HUES6 (cell line): Measurements from ENCODE around the gene EMC8.

Source experiments
- H3K27ac ChIP-seq: 2 replicates; pipeline ENCODE4 v1.7.0; 2013; ENCODE audit warnings: low read depth, mild to moderate bottlenecking, low read length, inconsistent platforms
- H3K27me3 ChIP-seq: 2 replicates; pipeline ENCODE4 v1.6.1; 2013; ENCODE audit warnings: low read length; ENCODE audit not compliant: control insufficient read depth, insufficient read depth
- H3K36me3 ChIP-seq: 2 replicates; pipeline ENCODE4 v1.6.1; 2013; ENCODE audit warnings: low read length; ENCODE audit not compliant: control insufficient read depth, insufficient read depth
- H3K4me1 ChIP-seq: 2 replicates; pipeline ENCODE4 v1.6.1; 2013; ENCODE audit warnings: low read length; ENCODE audit not compliant: control insufficient read depth, insufficient read depth
- H3K4me3 ChIP-seq: 2 replicates; pipeline ENCODE4 v1.5.1; 2013; ENCODE audit warnings: low read depth, low read length
- H3K9ac ChIP-seq: one replicate; pipeline ENCODE4 v1.6.1; 2013; ENCODE audit warnings: mild to moderate bottlenecking, low read length
- H3K9me3 ChIP-seq: 2 replicates; pipeline ENCODE4 v1.6.1; 2013; ENCODE audit warnings: low read depth, low read length; ENCODE audit not compliant: control insufficient read depth, insufficient read depth

Gene EMC8

GRCh38 chr16:85803570-85803969, 4.2 kb upstream of the EMC8 start:
- no peak overlapping the region for H3K27ac ChIP-seq

GRCh38 chr16:85800321-85800669, 951 bp upstream of the EMC8 start:
- peak overlapping the region; percentile 93 for H3K27ac ChIP-seq
- peak overlapping the region; percentile 90 for H3K4me3 ChIP-seq

More at GRCh38 chr16:85803570-85803969, 4.2 kb upstream of the EMC8 start:
- Histone ChIP-seq H3K4me1 (no peaks in the 10 kb centered on the region), H3K9me3 (no peaks in the 10 kb centered on the region), H3K36me3 (peaks cover 60% of the 10 kb centered on the region), H3K4me3 (no peak overlapping the region), H3K9ac (no peak overlapping the region), H3K27me3 (no peaks in the 10 kb centered on the region)

DNA sequence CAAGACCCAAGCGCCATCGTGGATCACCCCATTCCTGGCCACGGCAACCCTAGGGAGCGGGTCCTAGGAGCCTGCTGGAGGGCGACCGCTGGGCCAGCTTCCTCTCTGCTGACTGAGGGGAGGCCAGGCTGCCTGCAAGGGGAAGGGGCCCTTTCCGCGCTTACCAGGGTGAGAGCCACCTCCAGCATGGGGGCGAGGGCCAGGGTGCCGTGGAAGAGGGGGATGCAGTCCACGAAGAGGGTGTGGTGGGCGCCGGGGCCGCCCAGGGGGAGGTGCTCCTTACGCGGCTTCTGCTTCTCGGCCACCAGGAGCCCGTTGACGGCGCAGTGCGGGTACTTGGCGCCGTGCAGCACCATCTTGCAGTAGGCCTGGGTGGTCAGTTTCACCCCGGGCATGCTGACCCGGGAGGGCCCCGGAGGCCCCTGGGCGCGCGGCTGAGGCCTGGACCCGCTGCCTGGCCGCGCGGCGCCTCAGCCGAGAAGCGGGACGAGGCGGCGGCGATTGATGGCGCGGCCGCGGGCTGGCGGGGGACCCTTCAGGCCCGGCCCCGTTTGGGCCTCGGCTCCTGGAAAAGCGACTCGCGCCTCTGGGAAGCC, 345 bp downstream of the EMC8 start:
- peak overlapping the region; percentile 90 for H3K4me3 ChIP-seq
- peak overlapping the region; percentile 93; the same call in 1 of the 2 replicates for H3K27ac ChIP-seq

More at GRCh38 chr16:85800321-85800669, 951 bp upstream of the EMC8 start:
- Histone ChIP-seq H3K4me1 (peaks cover 6% of the 10 kb centered on the region; the same call in 1 of the 2 replicates), H3K27me3 (no peaks in the 10 kb centered on the region), H3K9ac (peak overlapping the region; percentile 93), H3K36me3 (peaks cover 65% of the 10 kb centered on the region), H3K9me3 (no peaks in the 10 kb centered on the region)

DNA sequence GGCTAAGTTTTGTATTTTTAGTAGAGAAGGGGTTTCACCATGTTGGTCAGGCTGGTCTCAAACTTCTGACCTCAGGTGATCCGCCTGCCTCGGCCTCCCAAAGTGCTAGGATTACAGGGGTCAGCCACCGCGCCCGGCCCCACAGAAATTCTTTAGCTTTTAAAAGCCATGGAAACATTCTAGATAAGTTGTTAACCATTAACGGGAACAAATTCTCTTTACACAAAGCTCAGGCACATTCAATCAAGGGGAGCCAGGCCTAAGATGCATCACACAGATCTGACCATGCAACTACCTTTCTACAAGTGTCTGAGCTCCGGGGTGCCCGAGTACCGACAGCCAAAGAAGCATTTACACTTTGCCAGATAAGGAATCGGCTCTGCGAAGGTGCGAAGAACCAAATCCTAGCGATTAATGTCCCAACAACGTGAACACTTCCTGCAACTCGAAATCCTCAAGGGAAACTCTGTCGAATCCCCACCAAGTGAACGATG, 1.0 kb downstream of the EMC8 start:
- Histone ChIP-seq H3K27ac (peak overlapping the region; percentile 93; the same call in 1 of the 2 replicates), H3K36me3 (peaks cover 63% of the 10 kb centered on the region), H3K9ac (peak overlapping the region; percentile 93), H3K4me1 (peaks cover 6% of the 10 kb centered on the region; the same call in 1 of the 2 replicates), H3K9me3 (no peaks in the 10 kb centered on the region), H3K27me3 (no peaks in the 10 kb centered on the region), H3K4me3 (peak overlapping the region; percentile 90)

More for the DNA sequence above, 345 bp downstream of the EMC8 start:
- H3K36me3 ChIP-seq: peaks cover 66% of the 10 kb centered on the region
- peaks cover 6% of the 10 kb centered on the region; the same call in 1 of the 2 replicates for H3K4me1 ChIP-seq
- no peaks in the 10 kb centered on the region for H3K27me3 ChIP-seq
- no peaks in the 10 kb centered on the region for H3K9me3 ChIP-seq
- H3K9ac ChIP-seq: peak overlapping the region; percentile 93

DNA sequence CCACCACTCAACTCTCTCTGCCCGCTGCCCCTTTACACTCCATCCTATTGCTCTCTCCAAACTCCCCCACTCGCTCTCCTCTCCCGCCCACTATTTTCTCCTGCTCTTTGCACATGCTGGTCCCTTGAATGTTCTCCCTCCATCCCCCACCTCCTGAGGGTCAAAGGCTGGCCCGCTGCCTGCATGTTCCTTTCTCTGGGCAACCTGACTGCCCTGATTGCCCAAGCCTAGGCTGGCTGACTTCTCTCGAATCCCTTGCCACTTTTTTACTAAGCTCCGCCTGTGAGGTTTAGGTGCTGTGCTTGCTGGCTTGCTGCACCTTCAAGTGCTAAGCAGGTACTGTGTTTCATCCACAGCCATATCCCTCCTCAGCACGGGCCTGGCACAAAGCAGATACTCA, 2.7 kb downstream of the EMC8 start:
- H3K27ac ChIP-seq: no peak overlapping the region
- no peaks in the 10 kb centered on the region for H3K27me3 ChIP-seq
- no peak overlapping the region for H3K9ac ChIP-seq
- peaks cover 2% of the 10 kb centered on the region for H3K9me3 ChIP-seq
- H3K36me3 ChIP-seq: peaks cover 63% of the 10 kb centered on the region
- no peak overlapping the region for H3K4me3 ChIP-seq
- H3K4me1 ChIP-seq: peaks cover 6% of the 10 kb centered on the region; the same call in 1 of the 2 replicates

- H3K27ac ChIP-seq: no peak overlapping the region
- H3K9me3 ChIP-seq: peaks cover 3% of the 10 kb centered on the region
- no peak overlapping the region for H3K9ac ChIP-seq
- H3K36me3 ChIP-seq: peaks cover 63% of the 10 kb centered on the region
- H3K4me1 ChIP-seq: peaks cover 6% of the 10 kb centered on the region; the same call in 1 of the 2 replicates
- no peak overlapping the region for H3K4me3 ChIP-seq
- H3K27me3 ChIP-seq: no peaks in the 10 kb centered on the region
Measured at GRCh38 chr16:85796152-85796551, 3.2 kb downstream of the EMC8 start.

DNA sequence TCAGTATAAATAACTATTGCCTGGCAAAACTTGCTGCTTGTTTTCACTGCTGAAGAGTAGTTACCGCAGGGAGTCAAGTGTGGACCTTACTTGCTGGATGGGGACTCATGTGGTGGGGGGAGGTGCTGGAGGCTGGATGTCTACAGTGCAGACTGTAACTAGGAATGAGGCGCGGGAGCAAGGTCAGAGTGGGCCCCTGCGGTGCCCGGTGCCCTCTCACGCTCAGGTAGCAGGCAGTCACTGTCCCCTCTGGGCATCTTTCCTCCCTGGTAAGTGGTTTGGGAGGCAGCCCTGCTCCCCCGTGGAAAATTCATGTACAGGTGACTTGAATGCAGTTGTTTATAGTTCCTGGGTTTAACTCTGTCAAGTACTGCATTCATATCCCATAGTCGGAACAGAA, 4.6 kb downstream of the EMC8 start:
- peaks cover 6% of the 10 kb centered on the region; the same call in 1 of the 2 replicates for H3K4me1 ChIP-seq
- peaks cover 3% of the 10 kb centered on the region for H3K9me3 ChIP-seq
- H3K27ac ChIP-seq: no peak overlapping the region
- no peaks in the 10 kb centered on the region for H3K27me3 ChIP-seq
- no peak overlapping the region for H3K4me3 ChIP-seq
- H3K9ac ChIP-seq: no peak overlapping the region
- peaks cover 61% of the 10 kb centered on the region for H3K36me3 ChIP-seq

DNA sequence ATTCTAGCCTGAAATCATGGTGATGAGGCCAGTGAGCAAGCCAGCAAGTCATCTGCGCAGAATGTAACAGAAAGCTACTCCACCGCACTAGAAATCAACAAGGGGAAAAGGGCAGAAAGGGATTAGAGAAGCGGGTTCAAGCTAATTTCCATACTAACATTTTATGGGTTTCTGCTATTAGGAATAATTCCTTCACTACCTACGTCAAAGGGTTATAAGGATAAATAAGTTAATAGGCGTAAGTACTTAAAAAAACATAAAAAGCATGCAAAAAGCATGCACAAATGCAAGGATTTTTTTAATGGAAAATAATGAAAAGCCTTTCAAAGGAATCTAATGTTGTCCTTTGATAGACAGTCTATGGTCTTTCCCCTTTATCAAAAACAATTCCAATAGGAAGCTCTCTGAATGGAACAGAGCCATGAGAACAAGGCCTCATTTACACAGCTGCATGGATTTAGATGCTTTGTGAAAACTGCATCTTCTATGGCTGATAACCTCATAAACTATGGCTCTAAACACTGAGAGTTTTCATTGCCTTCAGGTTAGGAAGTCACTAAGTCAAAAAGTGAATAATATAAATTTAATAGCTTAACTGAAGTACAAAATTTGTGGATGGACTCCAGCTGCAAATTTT, 5.6 kb downstream of the EMC8 start:
- Histone ChIP-seq H3K27me3 (no peaks in the 10 kb centered on the region), H3K4me3 (no peak overlapping the region), H3K36me3 (peaks cover 68% of the 10 kb centered on the region)

DNA sequence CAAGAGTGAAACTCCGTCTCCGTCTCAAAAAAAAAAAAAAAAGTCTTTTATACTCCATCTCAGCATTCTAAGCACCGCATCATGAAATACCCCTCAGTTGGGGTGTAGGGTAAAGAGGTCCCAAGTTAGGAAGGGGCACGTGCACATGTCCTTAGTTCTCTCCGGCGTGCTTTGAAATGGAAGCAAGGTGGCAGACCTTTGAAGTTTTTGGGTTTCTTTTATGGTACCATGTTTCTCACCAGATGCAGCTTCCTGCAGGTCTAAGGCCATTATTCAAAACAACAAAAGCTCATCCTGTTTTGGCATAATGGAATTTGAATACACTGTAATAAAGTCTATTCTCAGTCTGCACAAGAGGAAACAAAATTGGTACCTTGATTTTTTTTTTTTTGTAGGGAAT, 9.6 kb downstream of the EMC8 start:
- no peak overlapping the region for H3K4me3 ChIP-seq
- no peaks in the 10 kb centered on the region for H3K4me1 ChIP-seq
- H3K9me3 ChIP-seq: peaks cover 3% of the 10 kb centered on the region
- peaks cover 74% of the 10 kb centered on the region for H3K36me3 ChIP-seq
- no peaks in the 10 kb centered on the region for H3K27me3 ChIP-seq
- H3K9ac ChIP-seq: no peak overlapping the region
- no peak overlapping the region for H3K27ac ChIP-seq

More for the DNA sequence above, 5.6 kb downstream of the EMC8 start:
- Histone ChIP-seq H3K9ac (no peak overlapping the region), H3K9me3 (peaks cover 3% of the 10 kb centered on the region), H3K27ac (no peak overlapping the region), H3K4me1 (peaks cover 6% of the 10 kb centered on the region; the same call in 1 of the 2 replicates)

GRCh38 chr16:85788819-85789218, 10.5 kb downstream of the EMC8 start:
- Histone ChIP-seq H3K36me3 (peaks cover 73% of the 10 kb centered on the region), H3K4me1 (no peaks in the 10 kb centered on the region), H3K9me3 (peaks cover 3% of the 10 kb centered on the region), H3K9ac (no peak overlapping the region), H3K4me3 (no peak overlapping the region), H3K27ac (no peak overlapping the region), H3K27me3 (no peaks in the 10 kb centered on the region)

DNA sequence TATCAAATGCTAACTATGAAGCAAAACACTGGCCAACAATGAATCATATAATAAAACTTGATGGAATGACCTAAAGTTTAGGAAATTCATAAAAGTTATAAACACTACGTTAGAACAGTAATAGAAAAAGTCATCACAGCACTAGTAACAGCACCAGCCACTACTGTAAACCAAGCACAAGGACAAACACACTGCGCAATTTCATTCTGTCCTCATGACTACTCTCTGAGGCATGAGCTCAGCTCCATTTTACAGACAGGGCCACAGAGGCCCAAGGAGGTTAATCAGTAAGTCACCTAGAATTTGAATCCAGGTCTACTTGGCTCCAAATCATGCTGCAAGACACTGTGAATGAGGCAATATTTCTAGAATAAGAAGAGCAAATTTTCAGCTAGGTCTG, 13.4 kb downstream of the EMC8 start:
- Histone ChIP-seq H3K36me3 (peaks cover 72% of the 10 kb centered on the region), H3K27me3 (no peaks in the 10 kb centered on the region), H3K9me3 (no peaks in the 10 kb centered on the region), H3K9ac (no peak overlapping the region), H3K27ac (no peak overlapping the region), H3K4me1 (no peaks in the 10 kb centered on the region), H3K4me3 (no peak overlapping the region)
